GM12801 (cell line): ENCODE results near the gene TFAP2A.

ENCODE experiments used
- TF ChIP-seq, protein P1 (sequence below): IDR thresholded peaks from one replicate; pipeline ENCODE4 v1.5.1; 2011; ENCODE audit warnings: control low read depth; ENCODE audit not compliant: insufficient read length; ENCODE audit errors: extremely low read depth

Gene TFAP2A

DNA sequence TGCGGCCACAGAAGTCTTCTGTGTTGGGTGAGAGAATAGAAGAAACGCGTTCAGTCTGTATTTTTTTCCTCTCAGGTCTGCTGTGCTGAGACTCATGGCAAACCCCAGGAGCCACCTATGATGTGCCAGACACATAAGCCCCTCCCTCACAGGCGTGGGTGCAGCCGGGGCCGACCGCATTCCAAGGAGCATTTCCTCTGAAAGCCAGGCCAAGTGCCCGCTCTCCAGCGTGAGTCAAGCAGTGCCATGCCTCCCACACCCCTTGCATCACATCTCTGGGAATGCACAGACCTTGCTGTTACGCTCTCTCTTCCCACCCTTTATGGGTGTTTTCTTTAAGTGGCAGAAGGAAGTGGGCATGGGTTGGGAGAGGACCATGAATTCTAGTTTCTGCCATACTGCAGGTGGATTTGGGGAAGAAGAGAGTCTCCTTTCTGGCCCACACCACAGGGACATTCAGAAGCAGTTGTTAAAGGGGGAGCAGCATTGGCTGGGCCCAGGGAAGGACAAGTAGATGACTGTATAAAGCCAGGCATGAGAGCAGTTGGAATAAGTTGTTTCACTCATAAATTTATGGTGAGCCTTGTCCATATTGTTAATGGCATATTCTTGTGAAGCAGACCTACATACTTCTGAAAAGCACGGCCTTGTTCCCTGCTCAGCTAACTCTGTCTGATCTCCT lies 37.1 kb upstream of the TFAP2A start:
- TF ChIP-seq, protein P1, sequence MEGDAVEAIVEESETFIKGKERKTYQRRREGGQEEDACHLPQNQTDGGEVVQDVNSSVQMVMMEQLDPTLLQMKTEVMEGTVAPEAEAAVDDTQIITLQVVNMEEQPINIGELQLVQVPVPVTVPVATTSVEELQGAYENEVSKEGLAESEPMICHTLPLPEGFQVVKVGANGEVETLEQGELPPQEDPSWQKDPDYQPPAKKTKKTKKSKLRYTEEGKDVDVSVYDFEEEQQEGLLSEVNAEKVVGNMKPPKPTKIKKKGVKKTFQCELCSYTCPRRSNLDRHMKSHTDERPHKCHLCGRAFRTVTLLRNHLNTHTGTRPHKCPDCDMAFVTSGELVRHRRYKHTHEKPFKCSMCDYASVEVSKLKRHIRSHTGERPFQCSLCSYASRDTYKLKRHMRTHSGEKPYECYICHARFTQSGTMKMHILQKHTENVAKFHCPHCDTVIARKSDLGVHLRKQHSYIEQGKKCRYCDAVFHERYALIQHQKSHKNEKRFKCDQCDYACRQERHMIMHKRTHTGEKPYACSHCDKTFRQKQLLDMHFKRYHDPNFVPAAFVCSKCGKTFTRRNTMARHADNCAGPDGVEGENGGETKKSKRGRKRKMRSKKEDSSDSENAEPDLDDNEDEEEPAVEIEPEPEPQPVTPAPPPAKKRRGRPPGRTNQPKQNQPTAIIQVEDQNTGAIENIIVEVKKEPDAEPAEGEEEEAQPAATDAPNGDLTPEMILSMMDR, result no peak

DNA sequence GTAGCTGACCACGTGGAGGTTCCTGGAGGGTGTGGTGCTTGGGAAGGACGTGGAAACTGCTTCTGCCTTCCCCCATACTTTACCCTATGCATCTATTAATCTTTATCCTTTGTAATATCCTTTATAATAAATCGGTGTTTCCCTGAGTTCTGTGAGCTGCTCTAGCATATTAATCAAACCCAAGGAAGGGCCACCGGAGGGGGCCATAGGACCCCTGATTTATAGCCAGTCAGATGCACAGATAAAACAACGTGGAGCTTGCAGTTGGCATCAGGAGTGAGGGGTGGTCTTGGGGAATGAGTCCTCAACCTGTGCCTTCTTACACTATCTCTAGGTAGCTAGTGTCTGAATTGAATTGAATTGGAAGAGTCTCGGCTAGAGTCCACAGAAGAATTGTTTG lies 36.5 kb upstream of the TFAP2A start:
- TF ChIP-seq, protein P1, result no peak

DNA sequence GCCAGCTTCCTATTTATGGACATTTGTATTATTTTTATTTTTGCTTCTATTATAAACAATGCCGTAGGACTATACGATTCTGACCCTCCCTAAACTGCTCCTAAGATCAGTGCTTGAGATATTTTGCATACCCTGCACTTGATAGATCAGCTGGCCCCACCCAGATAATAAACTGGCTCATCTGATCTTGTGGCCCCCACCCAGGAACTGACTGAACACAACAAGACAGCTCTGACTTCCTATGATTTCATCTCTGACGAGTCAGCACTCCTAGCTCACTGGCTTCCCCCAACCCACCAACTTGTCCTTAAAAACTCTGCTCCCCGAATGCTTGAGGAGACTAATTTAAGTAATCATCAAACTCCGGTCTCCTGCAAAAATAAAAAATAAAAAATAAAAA lies 34.9 kb upstream of the TFAP2A start:
- TF ChIP-seq, protein P1, result no peak

DNA sequence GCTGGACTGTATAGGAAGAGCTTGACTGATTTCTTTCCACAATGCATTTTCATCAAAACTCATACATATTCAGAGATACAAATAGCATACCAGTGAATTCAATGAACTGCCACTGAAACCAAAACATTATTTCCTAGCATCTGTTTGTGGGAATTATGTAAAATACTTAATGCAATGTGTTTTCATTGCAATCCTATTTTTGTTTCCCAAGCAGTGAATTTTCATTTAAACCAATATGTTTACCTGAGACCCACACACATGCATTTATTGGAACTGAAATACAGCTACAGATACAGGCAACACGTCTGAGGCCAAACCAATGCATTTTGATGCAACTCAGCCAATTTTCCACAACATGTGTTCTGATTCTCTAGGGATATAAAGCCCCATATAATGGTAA lies 33.2 kb upstream of the TFAP2A start:
- TF ChIP-seq, protein P1, result no peak

DNA sequence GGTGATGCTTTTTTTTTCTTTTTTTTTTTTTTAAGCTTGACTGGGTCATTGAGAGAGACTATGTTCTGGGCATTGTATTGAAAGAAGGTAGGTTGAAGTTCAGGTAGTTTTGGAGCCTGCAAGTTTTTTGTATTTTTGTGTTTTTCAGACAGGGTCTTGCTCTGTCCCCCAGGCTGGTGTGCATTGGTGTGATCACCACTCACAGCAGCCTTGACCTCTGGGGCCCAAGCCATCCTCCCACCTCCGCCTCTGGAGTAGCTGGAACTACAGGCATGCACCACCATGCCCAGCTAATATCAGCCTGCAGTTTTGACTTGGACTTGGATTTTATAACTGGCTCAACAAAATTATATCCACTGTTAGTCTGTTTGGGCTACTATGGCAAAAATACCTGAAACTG lies 31.7 kb upstream of the TFAP2A start:
- TF ChIP-seq, protein P1, result no peak

DNA sequence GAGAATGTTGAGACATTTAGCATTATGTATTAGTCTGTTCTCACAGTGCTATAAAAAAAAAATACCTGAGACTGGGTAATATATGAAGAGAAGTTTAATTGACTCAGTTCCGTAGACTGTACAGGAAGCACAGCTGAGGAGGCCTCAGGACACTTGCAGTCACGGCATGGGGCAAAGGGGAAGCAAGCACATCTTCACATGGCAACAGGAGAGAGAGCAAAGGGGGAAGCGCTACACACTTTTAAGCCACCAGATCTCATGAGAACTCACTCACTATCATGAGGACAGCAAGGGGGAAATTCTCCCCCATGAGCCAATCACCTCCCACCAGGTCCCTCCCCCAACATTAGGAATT lies 26.8 kb upstream of the TFAP2A start:
- TF ChIP-seq, protein P1, result no peak

DNA sequence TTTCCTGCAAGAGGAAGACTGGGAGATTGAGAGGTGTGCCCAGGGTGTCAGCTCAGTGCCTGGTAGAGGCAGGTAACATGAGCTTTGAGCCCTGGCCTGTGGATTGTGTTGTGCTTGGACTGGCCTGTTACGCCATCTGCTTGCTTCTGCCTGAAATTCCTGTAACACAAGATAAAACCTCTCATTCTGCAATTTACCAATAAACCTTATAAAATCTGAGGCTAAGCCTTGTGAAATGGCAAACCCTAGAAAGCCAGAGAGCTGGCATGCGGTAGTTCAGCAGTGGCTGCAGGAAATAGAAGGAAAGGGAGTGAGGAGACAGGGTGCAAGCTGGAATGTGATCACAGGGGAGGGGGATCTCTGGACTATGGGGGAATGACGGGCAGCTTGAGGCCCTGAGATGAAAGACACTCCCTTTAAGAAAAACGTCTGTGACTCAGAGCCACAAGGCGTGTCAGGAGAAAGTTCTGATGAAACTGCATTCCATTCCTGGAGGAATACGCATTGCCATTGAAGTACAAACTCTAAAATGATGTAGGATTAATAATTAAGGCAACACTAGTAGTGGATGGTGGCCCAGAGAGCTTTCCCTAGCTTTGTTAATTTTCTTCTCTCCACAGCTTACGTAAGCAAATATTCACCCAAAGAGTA lies 26.3 kb upstream of the TFAP2A start:
- TF ChIP-seq, protein P1, result no peak

DNA sequence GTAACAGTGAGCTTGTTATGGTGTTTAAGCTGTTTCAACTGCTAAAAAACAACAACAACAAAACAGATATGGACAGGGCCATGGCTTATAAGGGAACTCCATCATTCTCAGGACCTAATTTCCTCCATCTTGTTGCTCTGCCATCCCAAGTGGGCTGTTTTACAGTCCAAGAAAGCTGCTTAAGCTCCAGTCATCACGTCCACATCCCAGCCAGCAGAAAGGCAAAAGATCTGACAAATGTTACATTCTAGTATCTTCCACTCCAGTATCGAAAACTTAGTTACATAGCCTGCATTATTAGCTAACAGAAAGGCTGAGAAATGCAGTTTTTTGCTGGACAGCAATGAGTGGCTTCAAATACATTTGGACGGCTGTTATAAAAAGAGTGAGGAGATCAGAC lies 23.0 kb upstream of the TFAP2A start:
- TF ChIP-seq, protein P1, result no peak
